ENCODE results near the gene NKAPD1. TPM values are rescaled to one million over a fixed set of nuclear protein-coding genes. Genes with fewer than 3 reads are reported as not detected.
"Not testable (repeated sequence)": the region's sequence is repeated elsewhere in the genome, so short reads cannot be mapped to it uniquely, and the experiment has no call there.

NKAPD1 gene
- total and polyA plus RNA-seq, 8 donors: 7.0 to 13.4 (median 8.7) TPM

GRCh38 chr11:112044961-112045360 is 29.1 kb upstream of the NKAPD1 start:
- ATAC-seq (peak; percentile 79 to 92 (median 89)), FAIRE-seq (no peak), DNase-seq (peak in 4 of 6 donors; percentile 34 to 68 (median 60))
- H3K27ac ChIP-seq: no peak overlapping the region
- peaks cover 0 to 14% (median 0%) of the 10 kb centered on the region in 3 donors for H3K36me3 ChIP-seq
- no peak overlapping the region for H3K4me3 ChIP-seq
- no peaks in the 10 kb centered on the region for H3K9me3 ChIP-seq
- no peaks in the 10 kb centered on the region for H3K27me3 ChIP-seq
- H3K4me1 ChIP-seq: peaks cover 0 to 8% (median 0%) of the 10 kb centered on the region in 3 donors
- 45 to 46% methylated on average over 4 of the region's 4 CpGs for WGBS, 2 donors
- intact Hi-C loops (cut with DNase I): no loop called here
- no peak for TF ChIP-seq CTCF (IDR thresholded peaks at IDR 0.05)

DNA sequence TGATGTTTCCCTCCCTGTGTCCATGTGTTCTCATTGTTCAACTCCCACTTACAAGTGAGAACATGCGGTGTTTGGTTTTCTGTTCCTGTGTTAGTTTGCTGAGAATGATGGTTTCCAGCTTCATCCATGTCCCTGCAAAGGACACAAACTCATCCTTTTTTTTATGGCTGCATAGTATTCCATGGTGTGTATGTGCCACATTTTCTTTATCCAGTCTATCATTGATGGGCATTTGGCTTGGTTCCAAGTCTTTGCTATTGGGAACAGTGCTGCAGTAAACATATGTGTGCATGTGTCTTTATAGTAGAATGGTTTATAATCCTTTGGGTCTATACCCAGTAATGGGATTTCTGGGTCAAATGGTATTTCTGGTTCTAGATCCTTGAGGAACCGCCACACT is 27.5 kb upstream of the NKAPD1 start:
- ATAC-seq; H3K4me1 ChIP-seq; H3K27ac ChIP-seq; DNase-seq; intact Hi-C loops (cut with DNase I); H3K27me3 ChIP-seq; FAIRE-seq; H3K9me3 ChIP-seq; H3K4me3 ChIP-seq: not testable (repeated sequence)
- H3K36me3 ChIP-seq: peaks cover 0 to 17% (median 0%) of the 10 kb centered on the region in 3 donors
- 98 to 99% methylated on average over 2 of the region's 2 CpGs for WGBS, 2 donors

- H3K4me3 ChIP-seq; FAIRE-seq; DNase-seq; H3K4me1 ChIP-seq; intact Hi-C loops (cut with DNase I); H3K27me3 ChIP-seq; ATAC-seq; H3K27ac ChIP-seq; H3K9me3 ChIP-seq: not testable (repeated sequence)
- H3K36me3 ChIP-seq: peaks cover 0 to 33% (median 0%) of the 10 kb centered on the region in 3 donors
- WGBS, 2 donors: 93 to 99% methylated on average over 3 of the region's 3 CpGs
Observed at GRCh38 chr11:112048256-112048655, 25.8 kb upstream of the NKAPD1 start.

GRCh38 chr11:112049777-112050176 is 24.3 kb upstream of the NKAPD1 start:
- FAIRE-seq: no peak
- TF ChIP-seq CTCF (IDR thresholded peaks at IDR 0.05): no peak
- intact Hi-C loops (cut with DNase I): no loop called here
- DNase-seq: no peak
- Histone ChIP-seq H3K4me1 (no peaks in the 10 kb centered on the region), H3K4me3 (no peak overlapping the region), H3K36me3 (peaks cover 0 to 35% (median 0%) of the 10 kb centered on the region in 3 donors), H3K27me3 (no peaks in the 10 kb centered on the region), H3K27ac (no peak overlapping the region), H3K9me3 (no peaks in the 10 kb centered on the region)
- no peak for ATAC-seq
- WGBS, 2 donors: 49 to 50% methylated on average over 2 of the region's 2 CpGs

DNA sequence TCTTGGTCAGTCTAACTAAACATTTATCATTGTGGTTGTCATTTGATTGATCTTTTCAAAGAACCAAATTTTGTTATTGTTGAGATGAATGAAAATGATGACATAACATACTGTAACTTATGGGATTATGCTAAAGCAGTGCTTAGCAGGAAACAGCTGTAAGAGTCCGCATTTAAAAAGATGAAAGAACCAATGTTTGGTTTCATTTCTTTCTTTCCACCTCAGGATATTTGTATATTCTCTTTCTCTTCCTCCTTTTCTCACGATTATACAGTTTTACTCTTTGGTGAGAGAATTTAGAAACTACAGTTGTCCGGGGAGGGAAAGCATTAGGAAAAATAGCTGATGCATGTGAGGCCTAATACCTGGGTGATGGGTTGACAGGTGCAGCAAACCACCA is 23.4 kb upstream of the NKAPD1 start:
- H3K4me3 ChIP-seq: no peak overlapping the region
- no peak for DNase-seq
- no peak overlapping the region for H3K27ac ChIP-seq
- 87 to 89% methylated on average over 3 of the region's 3 CpGs for WGBS, 2 donors
- ATAC-seq: no peak
- H3K27me3 ChIP-seq: no peaks in the 10 kb centered on the region
- TF ChIP-seq CTCF (IDR thresholded peaks at IDR 0.05): no peak
- H3K36me3 ChIP-seq: peaks cover 0 to 27% (median 0%) of the 10 kb centered on the region in 3 donors
- intact Hi-C loops (cut with DNase I): no loop called here
- no peaks in the 10 kb centered on the region for H3K9me3 ChIP-seq
- FAIRE-seq: no peak
- no peaks in the 10 kb centered on the region for H3K4me1 ChIP-seq

DNA sequence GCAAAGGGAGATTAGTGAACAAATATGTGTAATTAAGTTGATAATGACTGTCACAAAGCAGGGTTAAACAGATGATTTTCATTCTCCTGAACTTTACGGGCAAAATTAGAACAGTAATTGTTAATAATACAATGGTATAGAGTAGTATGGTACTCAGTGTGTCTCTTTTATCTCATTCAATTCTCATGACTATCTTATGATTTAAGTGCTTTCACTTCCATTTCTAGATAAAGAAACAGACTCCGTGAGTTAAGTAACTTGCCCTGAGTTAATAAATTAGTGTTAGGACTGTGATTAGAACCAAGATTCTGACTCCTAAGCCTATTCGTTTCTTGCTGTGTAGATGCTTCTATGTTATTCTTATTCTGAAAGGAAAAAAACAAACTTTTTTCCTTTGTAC is 22.3 kb upstream of the NKAPD1 start:
- DNase-seq: no peak
- no peak overlapping the region for H3K27ac ChIP-seq
- WGBS, 2 donors: 84 to 94% methylated on average over 3 of the region's 3 CpGs
- no peak for ATAC-seq
- no peaks in the 10 kb centered on the region for H3K27me3 ChIP-seq
- H3K4me3 ChIP-seq: no peak overlapping the region
- no peaks in the 10 kb centered on the region for H3K9me3 ChIP-seq
- TF ChIP-seq CTCF (IDR thresholded peaks at IDR 0.05): no peak
- intact Hi-C loops (cut with DNase I): no loop called here
- H3K4me1 ChIP-seq: no peaks in the 10 kb centered on the region
- no peak for FAIRE-seq
- peaks cover 0 to 25% (median 0%) of the 10 kb centered on the region in 3 donors for H3K36me3 ChIP-seq

All from pancreas (tissue), 10 donors.